K562 (cell line): Measurements from ENCODE around the gene VEZF1. TPM values are rescaled to one million over a fixed set of nuclear protein-coding genes. Genes with fewer than 3 reads are reported as not detected.

Source experiments
- ARID1B ChIP-seq: fragments of 450-650 bp; IDR thresholded peaks from 2 replicates; pipeline ENCODE4 v1.6.1; 2016; ENCODE audit warnings: antibody characterized with exemption, mild to moderate bottlenecking, inconsistent platforms
- COPS2 ChIP-seq: fragments of 450-650 bp; conservative IDR thresholded peaks from 2 replicates; pipeline ENCODE4 v1.6.1; 2016; ENCODE audit warnings: mild to moderate bottlenecking, moderate library complexity
- CREB3L1 ChIP-seq: fragments of 450-650 bp; IDR thresholded peaks from 2 replicates; pipeline ENCODE4 v1.6.1; 2014; ENCODE audit warnings: low read depth, mild to moderate bottlenecking, moderate library complexity, borderline replicate concordance
- DMBX1 ChIP-seq: fragments of 250-450 bp; sonication (Bioruptor Pico); IDR thresholded peaks from 2 replicates; pipeline ENCODE4 v1.8.0; 2022; ENCODE audit warnings: inconsistent platforms, mild to moderate bottlenecking, moderate library complexity, borderline replicate concordance
- HMG20A ChIP-seq: fragments of 450-650 bp; formaldehyde crosslinking; conservative IDR thresholded peaks from 2 replicates; pipeline ENCODE4 v1.4.0; 2020; ENCODE audit warnings: mild to moderate bottlenecking, mixed read lengths
- KDM2B ChIP-seq: fragments of 250-450 bp; sonication (Bioruptor Pico); IDR thresholded peaks from 2 replicates; pipeline ENCODE4 v1.8.0; 2021; ENCODE audit warnings: mild to moderate bottlenecking, moderate library complexity
- KHSRP ChIP-seq: fragments of 450-650 bp; IDR thresholded peaks from 2 replicates; pipeline ENCODE4 v1.6.1; 2017
- LEF1 ChIP-seq: fragments of 450-650 bp; IDR thresholded peaks from 2 replicates; pipeline ENCODE4 v1.6.1; 2016; ENCODE audit warnings: mild to moderate bottlenecking
- PHTF2 ChIP-seq: fragments of 250-450 bp; sonication (Bioruptor Pico); IDR thresholded peaks from 2 replicates; pipeline ENCODE4 v1.5.0; 2021; ENCODE audit warnings: mild to moderate bottlenecking
- POLR2A ChIP-seq: fragments of 450-650 bp; conservative IDR thresholded peaks from 2 replicates; pipeline ENCODE4 v1.6.1; 2016
- PRDM10 ChIP-seq: fragments of 450-650 bp; IDR thresholded peaks from 2 replicates; pipeline ENCODE4 v1.6.1; 2018; ENCODE audit not compliant: partially characterized antibody
- PREB ChIP-seq: sonication (generic); formaldehyde crosslinking; IDR thresholded peaks from 2 replicates; pipeline ENCODE4 v1.8.1; 2023; ENCODE audit warnings: mild to moderate bottlenecking, missing genetic modification reagents
- RUNX1 ChIP-seq: sonication (generic); IDR thresholded peaks from 2 replicates; pipeline ENCODE4 v1.6.1; 2016; ENCODE audit warnings: antibody characterized with exemption, low read depth
- SLC30A9 ChIP-seq: fragments of 250-450 bp; sonication (Bioruptor Pico); IDR thresholded peaks from 2 replicates; pipeline ENCODE4 v1.8.0; 2022; ENCODE audit warnings: mild to moderate bottlenecking, moderate library complexity
- SMAD4 ChIP-seq: fragments of 250-450 bp; sonication (Bioruptor Pico); conservative IDR thresholded peaks from 2 replicates; pipeline ENCODE4 v1.8.0; 2021; ENCODE audit warnings: inconsistent platforms, mild to moderate bottlenecking, moderate library complexity
- SMARCA4 ChIP-seq: fragments of 450-650 bp; IDR thresholded peaks from 2 replicates; pipeline ENCODE4 v1.6.1; 2016
- SUPT5H ChIP-seq: fragments of 450-650 bp; IDR thresholded peaks from 2 replicates; pipeline ENCODE4 v1.6.1; 2016
- TARDBP ChIP-seq: fragments of 450-650 bp; IDR thresholded peaks from 2 replicates; pipeline ENCODE4 v1.6.1; 2016
- ZNF124 ChIP-seq: sonication (generic); formaldehyde crosslinking; IDR thresholded peaks from 2 replicates; pipeline ENCODE4 v1.8.1; 2022; ENCODE audit warnings: missing genetic modification reagents
- ZNF561 ChIP-seq: fragments of 450-650 bp; formaldehyde crosslinking; conservative IDR thresholded peaks from 2 replicates; pipeline ENCODE4 v1.4.0; 2020; ENCODE audit warnings: mild to moderate bottlenecking, moderate library complexity
- polyA plus RNA-seq, 8 experiments: library from polyadenylated mRNA; depleted of rRNA in 4 of 8; stranded (reverse) in 5 of 8; unstranded in 3 of 8; fragments of >200 nt; fragmentation: Nextera tagmentation in 2 of 8; fragmentation: Illumina TruSeq in 1 of 8; extraction: Ambion mirVana in 2 of 8; extraction: Trizol in 1 of 8; gene quantifications; 2 replicates each; pipeline versions ENCODE4 v1.2.1 to v1.2.3, GENCODE V29; 2011 to 2014; ENCODE audit warnings: inconsistent platforms in 1 of 8, missing spikeins in 1 of 8
- total RNA-seq, 7 experiments: library from RNA; depleted of rRNA in 6 of 7; stranded (reverse); fragments of >200 nt in 6 of 7; fragmentation: Illumina TruSeq in 2 of 7; extraction: Trizol in 2 of 7; gene quantifications; 2 replicates each; pipeline versions ENCODE4 v1.2.1 to v1.2.3, GENCODE V29; 2011 to 2021; ENCODE audit warnings: low replicate concordance in 1 of 7
- TF ChIP-seq, protein P1 (sequence below): fragments of 450-650 bp; IDR thresholded peaks from 2 replicates; pipeline ENCODE4 v1.6.1; 2017; ENCODE audit warnings: antibody characterized with exemption
- TF ChIP-seq, protein P2 (sequence below): sonication (generic); formaldehyde crosslinking; IDR thresholded peaks from 2 replicates; pipeline ENCODE4 v1.8.0; 2022; ENCODE audit warnings: missing genetic modification reagents, mild to moderate bottlenecking, borderline replicate concordance

VEZF1 gene
- total and polyA plus RNA-seq, 9 of the 15 experiments (the other 6 are each of a cell fraction or from before 2014, with no cell fraction given): 9.5 to 33.4 (median 22.1) TPM

DNA sequence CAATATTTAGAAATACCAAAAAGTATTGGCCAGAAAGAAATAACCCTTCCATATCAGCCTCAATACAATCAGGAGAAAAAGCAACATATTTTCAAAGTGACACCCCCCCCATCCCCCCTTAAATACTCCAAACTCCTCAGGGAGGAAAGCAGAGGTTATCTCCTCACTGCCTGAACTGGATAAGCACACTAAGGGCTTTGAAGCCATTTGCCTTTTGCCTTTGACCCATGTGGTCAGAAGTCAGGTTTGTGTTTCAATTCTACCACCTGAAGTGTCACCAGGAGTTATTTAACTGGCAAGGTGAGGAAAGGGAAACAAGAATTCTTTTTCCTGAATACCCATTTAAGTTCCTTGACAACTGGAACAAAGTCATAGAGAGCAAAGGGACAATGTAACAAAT, 3.5 kb upstream of the VEZF1 start (continued):
- TF ChIP-seq PRDM10 (no peak), RUNX1 (no peak), PHTF2 (CRISPR knock-in tag) (no peak), COPS2 (no peak), SMAD4 (no peak), POLR2A (no peak), ARID1B (peak; percentile 43; the same call in 1 of the 2 replicates), LEF1 (peak; percentile 48; the same call in 1 of the 2 replicates), DMBX1 (no peak), KDM2B (CRISPR knock-in tag) (no peak), HMG20A (CRISPR knock-in tag) (no peak), SLC30A9 (CRISPR knock-in tag) (no peak), SUPT5H (no peak), PREB (no peak), ZNF124 (CRISPR knock-in tag) (no peak), CREB3L1 (no peak), TARDBP (no peak), KHSRP (no peak), ZNF561 (CRISPR knock-in tag) (no peak), SMARCA4 (0 out of 2 replicates have a peak, but pooled peaks have one; percentile 19)
- TF ChIP-seq, protein P1, sequence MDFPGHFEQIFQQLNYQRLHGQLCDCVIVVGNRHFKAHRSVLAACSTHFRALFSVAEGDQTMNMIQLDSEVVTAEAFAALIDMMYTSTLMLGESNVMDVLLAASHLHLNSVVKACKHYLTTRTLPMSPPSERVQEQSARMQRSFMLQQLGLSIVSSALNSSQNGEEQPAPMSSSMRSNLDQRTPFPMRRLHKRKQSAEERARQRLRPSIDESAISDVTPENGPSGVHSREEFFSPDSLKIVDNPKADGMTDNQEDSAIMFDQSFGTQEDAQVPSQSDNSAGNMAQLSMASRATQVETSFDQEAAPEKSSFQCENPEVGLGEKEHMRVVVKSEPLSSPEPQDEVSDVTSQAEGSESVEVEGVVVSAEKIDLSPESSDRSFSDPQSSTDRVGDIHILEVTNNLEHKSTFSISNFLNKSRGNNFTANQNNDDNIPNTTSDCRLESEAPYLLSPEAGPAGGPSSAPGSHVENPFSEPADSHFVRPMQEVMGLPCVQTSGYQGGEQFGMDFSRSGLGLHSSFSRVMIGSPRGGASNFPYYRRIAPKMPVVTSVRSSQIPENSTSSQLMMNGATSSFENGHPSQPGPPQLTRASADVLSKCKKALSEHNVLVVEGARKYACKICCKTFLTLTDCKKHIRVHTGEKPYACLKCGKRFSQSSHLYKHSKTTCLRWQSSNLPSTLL: no peak
- TF ChIP-seq, protein P2, sequence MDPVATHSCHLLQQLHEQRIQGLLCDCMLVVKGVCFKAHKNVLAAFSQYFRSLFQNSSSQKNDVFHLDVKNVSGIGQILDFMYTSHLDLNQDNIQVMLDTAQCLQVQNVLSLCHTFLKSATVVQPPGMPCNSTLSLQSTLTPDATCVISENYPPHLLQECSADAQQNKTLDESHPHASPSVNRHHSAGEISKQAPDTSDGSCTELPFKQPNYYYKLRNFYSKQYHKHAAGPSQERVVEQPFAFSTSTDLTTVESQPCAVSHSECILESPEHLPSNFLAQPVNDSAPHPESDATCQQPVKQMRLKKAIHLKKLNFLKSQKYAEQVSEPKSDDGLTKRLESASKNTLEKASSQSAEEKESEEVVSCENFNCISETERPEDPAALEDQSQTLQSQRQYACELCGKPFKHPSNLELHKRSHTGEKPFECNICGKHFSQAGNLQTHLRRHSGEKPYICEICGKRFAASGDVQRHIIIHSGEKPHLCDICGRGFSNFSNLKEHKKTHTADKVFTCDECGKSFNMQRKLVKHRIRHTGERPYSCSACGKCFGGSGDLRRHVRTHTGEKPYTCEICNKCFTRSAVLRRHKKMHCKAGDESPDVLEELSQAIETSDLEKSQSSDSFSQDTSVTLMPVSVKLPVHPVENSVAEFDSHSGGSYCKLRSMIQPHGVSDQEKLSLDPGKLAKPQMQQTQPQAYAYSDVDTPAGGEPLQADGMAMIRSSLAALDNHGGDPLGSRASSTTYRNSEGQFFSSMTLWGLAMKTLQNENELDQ (CRISPR knock-in tag): no peak
